Activated CD4-positive, alpha-beta T cell treated with anti-CD3 and anti-CD28 coated beads, Interleukin-2, Interleukin-6, amounts not matched to agents 100 ng/mL and 50 ng/mL, durations not matched to agents 16 hours and 8 hours (primary cell): ENCODE data around the gene COL7A1.
"Not testable (repeated sequence)": the region's sequence is repeated elsewhere in the genome, so short reads cannot be mapped to it uniquely, and the experiment has no call there.

ENCODE experiments used
- DNase-seq: peaks from one replicate; pipeline ENCODE4 v3.0.0-alpha.2; 2020

Gene COL7A1

DNA sequence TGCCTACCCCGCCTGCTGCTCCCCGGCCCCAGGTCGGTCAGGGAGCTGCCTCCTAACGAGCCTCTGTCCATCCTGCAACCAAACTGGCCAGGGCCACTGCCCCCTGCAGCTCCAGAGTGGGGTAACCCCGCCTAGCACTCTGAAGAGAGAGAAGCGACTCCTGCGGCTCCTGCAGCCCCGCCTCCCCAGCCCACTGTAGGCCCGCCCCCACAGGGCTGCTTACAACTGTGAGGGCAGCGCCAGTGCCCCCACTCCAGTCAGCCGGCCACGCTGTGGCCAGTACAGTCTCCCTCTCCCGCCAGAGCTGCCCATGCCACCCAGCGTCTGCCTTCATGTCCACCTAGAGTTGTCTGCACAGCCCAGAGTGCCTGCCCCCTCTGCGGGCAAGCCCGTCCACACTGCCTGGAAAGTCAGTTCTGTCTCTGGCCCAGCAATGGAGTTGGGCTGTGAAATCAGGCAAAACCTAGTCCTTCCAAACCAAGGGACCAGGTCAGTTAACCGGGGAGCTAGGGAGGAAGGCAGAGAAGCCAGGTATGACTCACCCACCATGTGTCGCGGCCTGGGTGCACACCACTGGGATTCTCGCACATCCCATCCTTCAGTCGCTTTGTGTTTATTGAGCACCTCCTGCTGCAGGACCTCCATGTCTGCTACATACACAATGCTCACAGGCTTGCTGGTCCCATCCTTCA, 33.9 kb downstream of the COL7A1 start:
- DNase-seq = peak; percentile 16

DNA sequence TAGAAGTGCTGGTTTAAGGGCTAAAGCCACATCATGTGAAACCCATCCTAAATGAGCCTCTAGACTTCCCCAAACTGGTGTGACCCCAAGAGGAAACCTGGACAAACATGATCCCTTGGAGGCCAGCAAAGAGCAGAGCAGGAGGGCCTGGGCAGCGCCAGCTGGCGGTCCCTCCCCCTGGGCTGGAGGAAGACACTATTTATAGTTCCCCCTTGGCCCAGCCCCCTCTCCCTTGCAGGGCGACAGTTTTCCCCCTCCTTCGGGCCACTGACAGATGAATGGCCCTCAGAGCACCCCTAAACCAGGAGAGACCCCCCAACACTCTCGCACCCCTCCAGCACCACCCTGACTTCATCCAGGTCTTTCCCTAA, 34.5 kb downstream of the COL7A1 start:
- no peak for DNase-seq

DNA sequence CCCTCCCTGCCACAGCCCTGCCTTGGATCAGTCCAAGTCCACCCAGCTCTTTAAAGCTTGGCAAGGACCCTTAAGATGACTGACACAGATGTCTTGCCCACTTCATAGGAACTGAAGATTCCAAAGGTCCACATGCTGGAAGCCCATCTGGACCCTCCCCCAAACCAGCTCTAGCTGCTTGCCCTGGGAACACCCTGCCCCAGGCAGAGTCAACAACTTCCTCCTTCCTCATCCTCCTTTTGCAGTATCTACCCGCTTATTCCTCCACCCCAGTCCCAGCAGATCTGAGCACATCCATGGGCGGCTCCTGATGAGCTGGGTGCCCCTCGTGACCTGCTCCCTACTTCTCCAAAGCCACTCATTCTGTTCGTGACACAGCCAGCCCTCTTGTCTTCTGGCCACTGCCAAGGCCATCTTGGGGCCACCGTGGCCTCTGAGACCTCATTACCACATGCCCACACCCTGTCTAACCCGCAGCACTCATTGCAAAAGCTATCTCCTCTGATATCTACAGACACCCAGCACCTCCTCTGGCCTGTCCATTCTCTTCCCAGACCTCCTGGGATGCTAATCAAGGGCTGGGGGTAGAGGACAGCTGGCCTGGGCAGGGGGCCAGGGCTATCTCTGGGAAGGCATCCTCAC, 36.5 kb downstream of the COL7A1 start:
- DNase-seq = no peak

DNA sequence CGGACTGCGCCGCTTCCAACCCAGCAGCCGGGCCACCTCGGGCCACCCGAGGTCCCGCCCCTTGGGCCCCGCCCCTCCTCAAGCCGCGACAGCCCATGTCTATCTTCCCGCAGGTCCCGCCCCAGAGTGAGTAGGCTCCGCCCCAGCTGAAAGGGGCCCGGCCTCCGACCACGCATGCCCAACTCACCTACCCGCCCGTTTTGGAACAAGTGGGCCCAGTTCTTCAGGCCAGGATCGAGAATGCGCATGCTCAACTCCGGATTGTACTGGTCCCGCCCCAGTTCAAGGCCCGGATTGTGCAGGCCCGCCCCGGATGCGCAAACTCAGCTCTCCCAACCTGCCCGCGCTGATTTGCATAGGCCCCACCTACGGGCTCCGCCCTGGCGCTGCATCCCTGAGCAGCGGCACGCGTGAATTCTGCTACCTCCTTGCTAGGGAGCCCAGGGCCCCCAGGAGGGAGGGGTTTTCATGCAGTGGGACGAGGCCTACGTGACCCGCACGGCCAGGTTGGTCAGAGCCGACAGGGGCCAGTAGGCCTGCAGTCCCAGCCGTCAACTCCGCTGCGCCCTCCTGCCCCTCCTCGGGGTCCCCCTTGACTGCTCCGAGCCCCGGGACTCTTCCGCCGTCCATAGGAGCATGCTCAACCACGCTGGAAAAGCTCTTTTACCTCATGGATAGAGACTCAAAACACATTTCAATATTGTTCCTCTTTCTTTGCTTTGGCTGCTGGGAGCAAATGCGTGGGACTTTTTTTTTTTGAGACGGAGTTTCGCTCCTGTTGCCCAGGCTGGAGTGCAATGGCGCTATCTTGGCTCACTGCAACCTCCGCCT, 38.1 kb downstream of the COL7A1 start, which contains the start of gene PFKFB4:
PFKFB4 (minus strand) TSS at position 8 of the 831 bp plus-strand sequence. CDS start 26 bp downstream, outside the sequence.
- peak; percentile 100 for DNase-seq

DNA sequence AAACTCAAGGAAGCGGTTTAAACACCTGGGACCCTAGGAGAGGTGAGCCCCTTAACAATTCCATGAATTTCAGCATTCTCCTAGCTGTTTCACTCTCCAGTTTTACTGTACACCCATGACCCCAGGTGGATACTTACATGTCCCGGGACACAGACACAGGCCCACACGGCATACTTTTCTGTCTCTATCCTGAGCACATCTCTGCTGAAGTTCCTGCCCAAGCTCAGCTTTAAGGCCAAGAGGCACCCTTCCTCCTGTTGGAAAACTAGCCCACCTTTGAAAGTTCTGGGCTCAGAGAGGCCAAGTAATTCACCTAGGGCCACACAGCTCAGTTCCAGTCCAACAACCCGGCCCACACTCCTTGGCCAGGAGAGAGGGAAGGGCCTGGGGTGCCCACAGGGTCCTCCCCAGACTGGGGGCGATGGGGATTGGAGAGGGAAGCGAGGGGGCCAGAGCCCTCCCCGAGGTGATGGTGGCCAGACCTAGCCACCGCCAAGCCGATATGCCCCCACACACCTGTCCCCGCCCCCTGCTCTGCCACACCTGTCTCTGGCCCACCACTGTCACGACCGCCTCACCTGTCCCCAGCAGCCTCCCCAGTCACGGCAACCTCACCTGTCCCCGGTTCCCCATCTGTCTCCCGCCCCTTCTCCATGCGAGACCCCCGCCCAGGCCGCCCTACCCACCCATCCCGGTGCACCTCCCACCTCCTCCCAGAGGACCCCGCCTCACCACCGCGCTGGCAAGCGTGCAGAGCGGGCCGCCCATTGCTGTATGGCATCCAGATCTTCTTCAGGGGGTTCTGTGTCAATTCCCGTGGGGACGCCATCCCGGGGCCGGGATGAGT, 39.0 kb downstream of the COL7A1 start:
- DNase-seq = no peak

DNA sequence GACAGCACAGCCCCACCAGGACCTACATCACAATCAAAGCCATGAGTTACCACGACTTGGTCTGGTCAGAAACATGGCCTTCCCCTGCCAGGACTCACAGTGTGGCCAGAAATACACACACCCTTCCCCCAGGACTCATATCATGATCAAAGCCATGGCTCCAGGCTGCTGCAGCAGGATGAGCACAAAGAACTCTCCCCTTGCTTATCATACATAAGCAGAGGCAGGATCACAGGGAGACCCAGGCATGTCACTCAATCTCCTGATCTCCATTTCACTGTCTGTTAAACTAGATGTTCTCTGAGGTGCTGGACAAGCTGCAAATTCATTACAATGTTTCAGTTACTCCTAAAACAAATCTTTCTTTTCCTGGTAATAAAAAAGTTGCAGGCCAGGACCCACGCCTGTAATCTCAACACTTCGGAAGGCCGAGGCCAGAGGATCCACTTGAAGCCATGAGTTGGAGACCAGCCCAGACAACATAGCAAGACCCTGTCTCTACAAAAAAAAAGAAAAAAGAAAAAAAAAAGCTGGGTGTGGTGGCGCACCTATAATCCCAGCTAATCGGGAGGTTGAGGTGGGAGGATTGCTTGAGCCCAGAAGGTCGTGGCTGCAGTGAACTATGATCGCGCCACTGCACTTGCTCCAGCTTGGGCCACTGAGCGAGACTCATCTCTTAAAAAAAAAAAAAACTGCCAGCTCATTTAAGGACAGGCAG, 39.7 kb downstream of the COL7A1 start:
- DNase-seq = no peak

DNA sequence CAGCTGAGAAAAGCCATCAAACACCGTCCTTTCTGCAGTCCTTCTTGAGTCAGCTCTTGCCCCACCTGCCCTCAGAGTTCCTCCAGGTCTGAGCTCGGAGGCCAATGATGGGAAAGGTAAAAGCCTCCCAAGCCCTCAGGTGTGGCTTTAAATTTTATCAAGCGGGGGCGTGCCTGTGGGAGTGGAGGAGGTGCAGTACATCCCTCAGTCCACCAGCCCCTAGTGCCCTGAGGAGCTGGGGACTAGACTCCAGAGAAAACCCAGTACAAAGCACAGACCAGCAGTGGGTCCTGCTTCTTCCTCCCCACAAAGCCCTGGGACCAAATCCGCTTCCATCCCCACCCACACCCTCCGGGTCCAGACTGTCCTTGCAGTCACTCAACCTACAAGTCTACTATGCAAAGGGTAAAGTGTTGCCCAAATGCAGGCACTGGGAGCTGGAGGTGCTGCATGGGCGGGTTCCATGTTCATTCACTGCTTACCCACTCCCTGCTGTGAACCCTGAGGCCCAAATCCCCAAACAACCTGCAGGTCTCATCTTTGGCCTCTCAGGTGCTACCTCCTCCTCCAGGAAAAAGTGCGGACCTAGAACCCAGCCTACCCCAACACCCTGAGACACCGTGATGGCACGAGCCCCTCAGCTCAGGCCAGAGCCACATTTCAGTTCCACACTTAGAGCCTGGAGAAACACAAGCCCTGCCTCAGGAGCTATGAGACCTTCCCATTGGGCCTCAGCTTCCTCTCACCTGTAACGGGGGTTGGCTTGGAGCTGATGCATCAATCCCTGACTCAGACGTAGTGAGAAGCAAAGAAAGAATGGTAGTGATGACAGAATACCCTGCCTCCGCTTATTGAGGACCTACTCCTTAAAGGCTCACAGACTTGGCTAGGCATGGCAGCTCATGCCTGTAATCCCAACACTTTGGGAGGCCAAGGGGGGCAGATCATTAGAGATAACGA, 41.0 kb downstream of the COL7A1 start:
- DNase-seq = no peak

DNA sequence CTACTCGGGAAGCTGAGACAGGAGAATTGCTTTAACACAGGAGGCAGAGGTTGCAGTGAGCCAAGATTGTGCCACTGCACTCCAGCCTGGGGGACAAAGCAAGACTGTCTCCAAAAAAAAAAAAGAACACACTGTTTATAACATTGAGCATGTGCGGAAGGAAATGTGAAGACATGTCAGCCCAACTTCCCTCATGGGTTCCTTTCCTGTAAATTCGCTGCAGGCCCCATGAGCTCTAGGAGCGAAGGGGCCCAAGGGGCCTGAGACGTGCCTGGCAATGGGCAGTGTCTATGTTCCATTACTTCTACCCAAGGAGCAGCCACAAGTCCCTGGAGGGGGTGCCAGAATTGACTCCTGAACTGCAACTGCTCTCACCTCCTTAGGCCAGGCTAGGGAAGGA, 41.8 kb downstream of the COL7A1 start:
- DNase-seq = no peak

DNA sequence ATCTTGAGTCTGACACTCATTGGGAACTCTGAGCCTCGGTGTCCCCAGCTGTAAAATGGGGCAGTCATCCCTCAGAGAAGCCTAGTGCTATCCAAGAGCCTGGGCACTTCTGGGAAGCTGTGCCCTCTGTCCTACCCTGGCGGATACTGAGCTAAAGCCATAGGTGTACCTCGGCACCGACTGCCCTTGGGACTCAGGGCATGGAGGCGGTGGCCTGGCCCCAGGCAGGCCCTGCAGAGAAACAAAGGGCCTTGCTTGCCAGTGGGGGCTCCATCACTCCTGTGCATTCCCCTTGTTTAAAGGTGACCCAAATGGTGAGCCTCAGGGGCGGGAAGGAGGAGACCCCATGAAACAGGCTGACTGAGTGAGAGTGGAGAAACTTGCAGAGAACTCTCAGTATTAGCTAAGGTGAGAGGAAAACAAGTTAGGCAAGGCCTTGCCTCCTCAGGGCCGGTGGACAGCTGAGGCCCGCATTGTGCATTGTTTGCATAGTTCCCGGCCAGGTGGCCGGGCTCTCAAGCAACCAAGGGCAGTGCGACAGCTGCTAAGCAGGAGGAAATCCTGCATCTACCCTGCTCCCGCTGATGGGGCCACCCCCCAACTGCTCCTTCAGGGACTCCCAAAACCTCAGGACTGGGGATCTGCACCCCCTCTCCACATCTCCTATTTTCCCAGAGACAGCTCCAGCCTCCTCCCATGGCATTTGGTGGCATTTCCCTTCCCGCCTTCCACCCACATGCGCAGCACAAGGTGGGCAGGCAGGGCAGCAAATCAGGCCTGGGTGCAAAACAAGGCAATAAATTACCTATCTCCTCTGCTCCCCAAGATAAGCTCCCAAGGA, 42.8 kb downstream of the COL7A1 start:
- DNase-seq = no peak

DNA sequence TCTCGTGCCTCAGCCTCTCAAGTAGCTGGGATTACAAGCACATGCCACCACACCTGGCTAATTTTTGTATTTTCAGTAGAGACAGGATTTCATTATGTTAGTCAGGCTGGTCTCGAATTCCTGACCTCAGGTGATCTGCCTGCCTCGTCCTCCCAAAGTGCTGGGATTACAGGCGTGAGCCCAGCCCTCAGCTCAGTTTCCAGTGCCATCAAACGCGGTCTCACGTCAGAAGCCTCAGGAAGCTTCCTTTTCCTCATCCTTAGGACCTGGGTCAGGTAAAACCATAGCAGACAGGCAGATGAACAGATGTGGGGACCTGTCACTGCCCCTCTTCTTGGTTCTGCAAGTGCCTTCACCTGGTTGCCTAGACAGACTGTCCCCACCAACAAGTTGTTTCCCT, 43.5 kb downstream of the COL7A1 start:
- not testable (repeated sequence) for DNase-seq

DNA sequence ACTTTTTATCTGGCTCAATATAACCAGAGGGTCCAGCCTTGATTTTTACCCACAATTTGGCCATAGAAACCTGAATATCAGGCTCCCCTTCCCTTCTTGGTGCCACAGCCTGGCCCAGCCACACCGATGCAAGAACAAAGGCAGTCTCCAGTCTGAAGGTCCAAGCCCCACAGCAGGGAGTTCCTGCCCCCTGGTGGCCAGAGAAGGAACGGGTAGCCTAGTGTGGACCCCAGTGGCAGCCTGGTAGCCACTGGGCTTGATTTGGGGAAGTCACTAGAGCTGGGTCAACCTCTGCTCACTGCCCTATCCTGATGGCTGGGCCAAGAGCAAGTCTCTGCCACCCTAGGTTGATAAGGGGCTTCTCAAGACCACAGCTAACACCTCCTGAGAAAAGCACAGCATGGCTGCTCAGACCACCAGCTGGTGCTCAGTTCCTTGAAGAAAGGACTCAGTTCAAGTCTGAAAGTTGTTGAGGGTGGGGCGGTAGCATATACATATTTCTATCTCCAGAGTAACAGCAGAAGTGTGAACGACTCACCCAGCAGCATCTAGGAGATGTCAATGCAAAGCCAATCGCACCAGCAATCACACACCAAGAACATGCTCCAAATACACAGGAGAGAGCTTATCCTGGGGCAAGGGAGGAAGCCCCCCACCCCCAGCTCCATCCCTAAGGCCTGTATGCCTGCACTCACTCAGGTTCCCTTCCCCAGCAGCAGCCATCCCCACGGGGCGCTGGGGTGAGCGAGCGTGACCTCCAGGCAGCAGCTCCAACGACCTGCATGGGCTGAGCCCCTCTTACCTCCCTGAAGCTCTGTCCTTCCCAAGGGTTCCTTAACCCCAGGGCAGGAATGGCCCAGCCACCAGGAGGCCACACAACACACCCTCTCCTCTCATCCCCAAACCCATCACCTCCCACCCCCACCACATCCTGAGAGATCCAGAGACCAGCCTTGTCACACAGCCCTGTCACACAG, 46.1 kb downstream of the COL7A1 start:
- DNase-seq = peak; percentile 90

DNA sequence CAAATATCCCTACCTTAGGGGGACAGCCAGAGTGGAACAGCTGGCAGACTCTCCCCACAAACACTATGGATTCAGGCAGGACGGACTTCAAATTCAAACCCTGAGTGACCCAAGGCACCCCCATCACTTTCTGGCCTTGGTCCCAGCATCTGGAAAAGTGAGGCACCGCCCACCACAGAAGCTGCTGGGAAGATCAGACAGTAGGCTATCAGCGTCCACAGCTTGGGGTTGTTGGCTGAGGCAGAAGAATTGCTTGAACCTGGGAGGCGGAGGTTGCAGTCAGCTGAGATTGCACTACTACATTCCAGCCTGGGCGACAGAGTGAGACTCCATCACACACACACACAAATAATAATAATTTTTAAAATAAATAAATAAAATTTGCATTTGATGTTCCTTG, 47.0 kb downstream of the COL7A1 start:
- no peak for DNase-seq

DNA sequence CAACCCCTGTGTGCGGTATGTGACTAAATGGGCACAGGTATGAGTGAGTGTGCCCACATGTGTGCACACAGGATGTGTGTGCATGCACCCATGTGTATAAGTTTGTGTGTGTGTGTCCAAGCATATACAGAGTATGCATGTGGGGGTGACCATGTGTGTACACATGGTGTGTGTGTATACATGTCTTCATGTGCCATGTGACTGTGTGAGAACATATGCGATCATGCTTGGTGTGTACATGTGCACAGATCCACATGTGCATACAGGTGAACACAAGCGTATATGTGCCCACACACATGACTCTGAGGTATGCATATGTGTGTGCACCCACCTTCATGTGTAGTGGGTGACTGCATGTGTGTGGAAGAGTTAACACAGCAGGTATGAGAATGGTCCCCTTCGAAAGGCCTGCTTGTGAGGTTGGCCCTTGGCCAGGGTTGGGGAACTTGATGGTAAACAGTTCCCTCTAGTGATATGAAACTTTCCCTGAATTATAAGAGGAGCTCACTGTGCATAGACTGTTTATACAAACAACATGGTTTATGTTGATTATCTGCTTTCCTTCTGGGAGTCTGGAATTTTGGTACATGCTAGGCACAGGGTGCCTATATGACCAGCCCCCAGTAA, 48.8 kb downstream of the COL7A1 start:
- DNase-seq = no peak

DNA sequence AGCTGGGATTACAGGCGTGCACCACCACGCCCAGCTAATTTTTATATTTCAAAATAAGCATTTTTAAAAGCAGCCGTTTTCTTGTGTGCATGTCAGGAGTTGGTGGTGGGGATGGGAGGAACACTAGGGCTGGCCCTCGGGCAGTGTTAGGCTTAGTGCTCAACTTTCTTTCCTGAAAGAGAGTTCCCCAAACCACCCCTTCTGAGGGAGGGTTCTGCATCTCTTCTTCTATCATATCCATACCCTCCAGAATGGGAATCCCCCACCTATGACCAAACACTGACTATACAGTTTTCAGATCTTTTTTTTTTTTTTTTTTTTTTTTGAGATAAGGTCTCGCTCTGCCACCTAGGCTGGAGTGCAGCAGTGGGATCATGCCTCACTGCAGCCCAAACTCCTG, 51.0 kb downstream of the COL7A1 start:
- no peak for DNase-seq

DNA sequence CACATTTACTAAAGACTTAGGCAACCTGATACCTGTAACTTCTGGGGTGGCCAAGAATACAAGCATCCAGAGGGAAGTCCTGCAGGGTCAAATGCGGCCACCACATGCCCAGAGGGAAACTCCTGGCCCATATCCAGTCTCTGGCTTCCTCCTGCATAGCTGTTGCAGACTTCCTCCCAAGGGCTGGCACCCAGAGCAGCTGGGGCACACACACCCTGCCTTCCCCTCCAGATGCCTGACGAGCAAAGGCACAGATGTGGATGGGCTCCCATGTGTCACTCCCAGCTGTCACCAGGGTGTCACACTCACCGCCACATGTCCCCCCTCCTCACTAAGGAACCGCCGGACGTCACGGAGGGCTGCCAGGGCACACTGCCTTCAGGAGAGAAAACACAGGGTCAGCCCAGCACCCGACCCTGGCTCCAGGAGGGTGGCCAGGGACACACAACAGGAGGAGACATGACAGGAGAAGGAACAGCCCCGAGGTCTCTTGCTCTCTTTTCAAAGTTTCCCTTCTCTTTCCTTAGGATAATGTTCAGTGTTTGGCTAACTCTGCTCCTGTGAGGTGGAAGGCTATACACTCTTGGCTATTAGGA, 51.8 kb downstream of the COL7A1 start:
- DNase-seq = no peak

DNA sequence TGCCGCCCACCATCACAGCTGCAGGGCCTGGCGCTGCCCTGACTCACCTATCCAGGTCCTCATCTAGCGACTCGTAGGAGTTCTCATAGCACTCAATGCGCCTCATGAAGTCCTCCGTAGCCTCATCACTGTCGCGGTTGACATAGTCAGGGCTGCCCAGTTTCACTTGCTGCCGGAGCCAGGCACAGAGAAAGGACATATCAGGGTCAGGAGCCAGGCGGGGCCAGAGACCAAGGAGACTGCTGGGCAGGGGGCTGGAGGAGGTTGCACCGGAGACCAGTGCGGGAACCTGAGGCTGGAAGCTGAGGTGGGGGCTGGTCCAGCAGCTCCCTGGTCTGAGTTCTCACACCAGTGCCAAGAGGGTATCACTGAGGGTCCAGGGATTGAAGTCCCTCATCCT, 56.7 kb downstream of the COL7A1 start:
- no peak for DNase-seq

DNA sequence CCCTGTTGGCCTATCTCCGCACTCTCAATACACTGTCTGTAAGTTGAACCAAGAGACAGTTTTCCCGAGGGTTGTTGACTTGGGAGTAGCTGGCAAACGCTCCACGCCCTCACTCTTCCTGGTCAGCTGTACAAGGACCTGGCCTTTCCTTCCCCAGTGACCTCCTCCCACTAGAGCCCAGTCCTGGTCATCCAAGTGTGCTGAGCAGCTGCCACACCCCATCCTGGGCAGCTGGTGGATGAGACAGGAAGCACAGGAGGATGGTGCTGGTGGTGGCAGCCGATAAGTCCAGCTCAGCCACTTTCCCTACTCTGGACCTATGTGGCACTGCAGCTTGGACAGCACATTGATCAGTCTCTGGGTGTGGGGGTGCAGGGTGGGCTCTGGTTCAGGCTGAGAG, 58.3 kb downstream of the COL7A1 start:
- DNase-seq = no peak

DNA sequence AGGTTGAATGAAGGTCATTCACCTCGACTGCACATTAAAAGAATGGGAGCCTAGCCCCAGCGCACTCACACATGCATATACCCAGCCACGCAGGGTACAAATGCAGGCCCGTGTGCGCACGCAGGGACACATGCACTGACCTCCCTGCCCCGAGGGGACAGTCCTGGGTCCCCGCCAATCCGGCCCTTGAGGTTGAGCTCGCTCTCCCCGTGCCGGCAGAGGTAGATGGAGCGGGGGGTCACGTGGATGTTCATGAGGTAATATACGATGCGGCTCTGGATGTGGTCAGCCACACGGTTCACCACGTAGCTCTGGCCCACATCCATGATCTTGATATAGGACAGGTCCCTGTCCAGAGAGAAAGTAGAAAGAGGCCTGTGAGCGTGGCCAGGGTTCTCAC, 59.0 kb downstream of the COL7A1 start:
- DNase-seq = no peak
